Activated T-cell treated with anti-CD3 and anti-CD28 coated beads, Interleukin-2, amount 50 U/mL, for 1 hour (primary cell): ENCODE measurements around the gene NEUROD2.

Experiments used
- DNase-seq: peaks from one replicate; pipeline ENCODE4 v3.0.0-alpha.2; 2020

NEUROD2 gene

GRCh38 chr17:39618246-39618913 is 10.7 kb upstream of the NEUROD2 start:
- no peak for DNase-seq

GRCh38 chr17:39617446-39618245 is 9.9 kb upstream of the NEUROD2 start:
- DNase-seq = peak; percentile 64

GRCh38 chr17:39617100-39617445 is 9.4 kb upstream of the NEUROD2 start:
- DNase-seq = no peak

- no peak for DNase-seq
Observed at GRCh38 chr17:39615434-39615833, 7.7 kb upstream of the NEUROD2 start.

GRCh38 chr17:39614545-39615157 is 6.9 kb upstream of the NEUROD2 start:
- DNase-seq = no peak

- no peak for DNase-seq
Observed at GRCh38 chr17:39612935-39613464, 5.3 kb upstream of the NEUROD2 start.

GRCh38 chr17:39612291-39612894 is 4.7 kb upstream of the NEUROD2 start:
- no peak for DNase-seq

- no peak for DNase-seq
Observed at GRCh38 chr17:39611401-39612112, 3.8 kb upstream of the NEUROD2 start.

- no peak for DNase-seq
Observed at GRCh38 chr17:39609416-39610025, 1.8 kb upstream of the NEUROD2 start.

GRCh38 chr17:39608142-39608981 is 642 bp upstream of the NEUROD2 start:
- no peak for DNase-seq

GRCh38 chr17:39607057-39607850 is 466 bp downstream of the NEUROD2 start:
- no peak for DNase-seq

GRCh38 chr17:39606434-39607056 is 1.2 kb downstream of the NEUROD2 start:
- no peak for DNase-seq

GRCh38 chr17:39605492-39606433 is 2.0 kb downstream of the NEUROD2 start:
- DNase-seq = no peak

- no peak for DNase-seq
Observed at GRCh38 chr17:39604911-39605491, 2.7 kb downstream of the NEUROD2 start.

- no peak for DNase-seq
Observed at GRCh38 chr17:39603304-39604016, 4.3 kb downstream of the NEUROD2 start.

- no peak for DNase-seq
Observed at GRCh38 chr17:39602533-39603303, 5.0 kb downstream of the NEUROD2 start.
